ENCODE results near the gene OTOS.

DNA sequence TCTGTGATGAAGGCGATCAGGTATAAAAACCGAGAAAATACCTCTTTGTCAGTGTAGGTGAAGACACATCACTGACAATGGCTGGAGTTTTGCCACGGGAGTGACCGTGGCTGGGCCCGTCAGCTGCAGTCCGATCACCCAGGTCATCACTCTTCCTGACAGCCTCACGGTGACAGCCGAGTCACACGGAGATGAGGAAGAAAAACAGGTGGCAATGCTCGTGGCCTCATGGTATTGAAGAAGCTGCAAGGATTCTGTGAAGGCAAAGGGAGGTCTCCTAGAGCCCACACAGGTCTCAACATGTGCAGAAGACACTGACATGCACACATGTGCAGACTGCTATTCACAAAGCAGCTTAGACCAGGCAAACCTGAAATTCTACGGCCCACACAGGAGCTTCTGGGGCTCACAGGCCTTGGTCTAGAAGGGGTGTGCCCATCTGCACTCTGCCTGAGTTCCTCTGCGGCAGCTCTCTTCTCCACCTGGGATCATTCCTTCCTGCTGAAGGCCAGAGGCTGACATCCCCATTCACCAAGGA lies 11.8 kb downstream of the OTOS start:
- TF ChIP-seq, protein P1, sequence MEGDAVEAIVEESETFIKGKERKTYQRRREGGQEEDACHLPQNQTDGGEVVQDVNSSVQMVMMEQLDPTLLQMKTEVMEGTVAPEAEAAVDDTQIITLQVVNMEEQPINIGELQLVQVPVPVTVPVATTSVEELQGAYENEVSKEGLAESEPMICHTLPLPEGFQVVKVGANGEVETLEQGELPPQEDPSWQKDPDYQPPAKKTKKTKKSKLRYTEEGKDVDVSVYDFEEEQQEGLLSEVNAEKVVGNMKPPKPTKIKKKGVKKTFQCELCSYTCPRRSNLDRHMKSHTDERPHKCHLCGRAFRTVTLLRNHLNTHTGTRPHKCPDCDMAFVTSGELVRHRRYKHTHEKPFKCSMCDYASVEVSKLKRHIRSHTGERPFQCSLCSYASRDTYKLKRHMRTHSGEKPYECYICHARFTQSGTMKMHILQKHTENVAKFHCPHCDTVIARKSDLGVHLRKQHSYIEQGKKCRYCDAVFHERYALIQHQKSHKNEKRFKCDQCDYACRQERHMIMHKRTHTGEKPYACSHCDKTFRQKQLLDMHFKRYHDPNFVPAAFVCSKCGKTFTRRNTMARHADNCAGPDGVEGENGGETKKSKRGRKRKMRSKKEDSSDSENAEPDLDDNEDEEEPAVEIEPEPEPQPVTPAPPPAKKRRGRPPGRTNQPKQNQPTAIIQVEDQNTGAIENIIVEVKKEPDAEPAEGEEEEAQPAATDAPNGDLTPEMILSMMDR (conservative IDR thresholded peaks at IDR 0.05 in 1 of 2, IDR thresholded peaks at IDR 0.05 in 1 of 2; ENCODE audit: extremely low read depth in 1 of 2, insufficient read depth in 1 of 2, low read depth in 1 of 2, low read length in 2 of 2): no peak
- TF ChIP-seq EZH2 (IDR thresholded peaks at IDR 0.05; ENCODE audit: borderline replicate concordance, low read length): no peak

Data from mammary epithelial cell (primary cell).